Activated naive CD8-positive, alpha-beta T cell treated with anti-CD3 and anti-CD28 coated beads, Interleukin-2, amount 10 ng/mL, durations not matched to agents 7 days and 5 days (primary cell): ENCODE measurements around the gene ITGA11. TPM values are rescaled to one million over a fixed set of nuclear protein-coding genes. Genes with fewer than 3 reads are reported as not detected.

Experiments
- ATAC-seq: fragments of 150-1000 bp; cut with Tn5 transposase; one replicate; pipeline ENCODE4 v1.10.0; 2021; ENCODE audit warnings: low read depth, moderate library complexity
- POLR2A ChIA-PET: fragments of 350-600 bp; sonication (Branson Sonifier 250); formaldehyde crosslinking; loops from one replicate; lab custom pipeline; 2021; ENCODE audit warnings: antibody characterized with exemption; lab: Charles Lee
- DNase-seq: peaks from one replicate; pipeline ENCODE4 v3.0.0; 2021
- H3K27ac Mint-ChIP-seq: one replicate; pipeline ENCODE4 v1.8.0; 2022; ENCODE audit warnings: mild to moderate bottlenecking, mixed read lengths
- H3K27me3 Mint-ChIP-seq: one replicate; pipeline ENCODE4 v1.8.0; 2022; ENCODE audit warnings: mild to moderate bottlenecking, moderate library complexity, mixed read lengths
- H3K36me3 Mint-ChIP-seq: one replicate; pipeline ENCODE4 v1.8.0; 2021; ENCODE audit warnings: mild to moderate bottlenecking, mixed read lengths
- H3K4me1 Mint-ChIP-seq: one replicate; pipeline ENCODE4 v1.8.0; 2021; ENCODE audit warnings: mixed read lengths
- H3K4me3 Mint-ChIP-seq: one replicate; pipeline ENCODE4 v1.8.0; 2022; ENCODE audit warnings: mild to moderate bottlenecking, moderate library complexity, mixed read lengths
- H3K9me3 Mint-ChIP-seq: one replicate; pipeline ENCODE4 v1.8.0; 2021; ENCODE audit warnings: mixed read lengths
- total RNA-seq, 2 experiments: library from RNA; stranded (reverse); gene quantifications; one replicate each; pipeline ENCODE4 v1.2.3, GENCODE V29; 2021

ITGA11 gene
- total RNA-seq, 2 experiments from 2014 or later = 0.57 to 0.61 TPM

DNA sequence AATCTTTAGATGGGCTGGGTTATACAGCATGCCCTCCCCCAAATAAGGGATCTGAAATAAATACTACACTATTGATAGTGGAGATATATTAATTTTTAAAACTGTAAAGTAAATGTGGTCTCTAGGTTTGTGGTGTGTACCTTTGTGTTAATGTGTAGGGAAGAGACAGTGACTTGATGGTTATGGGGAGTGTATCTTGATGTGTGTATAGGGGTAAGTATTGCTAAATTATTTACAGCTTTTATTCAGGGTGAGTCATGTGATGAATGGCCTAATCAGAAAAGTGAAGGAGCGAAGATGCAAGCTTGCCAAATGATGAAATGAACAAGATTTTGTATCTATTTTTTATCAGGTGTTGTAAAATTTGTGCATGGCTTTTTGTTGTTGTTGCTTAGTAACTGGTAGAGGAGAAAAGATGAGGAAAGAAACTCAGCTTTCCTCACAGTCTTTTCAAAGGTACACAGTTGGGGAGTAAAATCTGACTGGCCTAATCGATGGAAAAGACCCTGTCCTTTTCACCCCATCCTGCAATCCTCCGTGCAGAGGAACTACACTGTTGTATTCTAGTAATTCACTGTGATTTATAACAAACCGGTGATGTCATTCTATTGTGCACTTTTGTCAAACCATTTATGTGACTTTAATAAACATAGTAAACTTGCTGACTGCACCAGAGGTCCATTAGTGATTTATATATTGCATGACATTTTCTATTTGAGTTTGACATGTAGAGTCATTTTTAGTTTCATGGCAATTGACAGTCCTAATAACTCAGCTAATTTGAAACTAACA, 136.8 kb downstream of the ITGA11 start:
- no peaks in the 10 kb centered on the region for H3K9me3 Mint-ChIP-seq
- ATAC-seq = no peak
- H3K27ac Mint-ChIP-seq = no peak overlapping the region
- no peak for DNase-seq
- H3K36me3 Mint-ChIP-seq = peaks cover 24% of the 10 kb centered on the region
- POLR2A ChIA-PET = interaction anchor here (0.6 to 1.7 kb wide), 2 partner anchors 18 to 58 kb away, joined by 3 to 7 read pairs; partner anchors contain the start of gene FEM1B
- H3K4me3 Mint-ChIP-seq = no peak overlapping the region
- peaks cover 24% of the 10 kb centered on the region for H3K4me1 Mint-ChIP-seq
- H3K27me3 Mint-ChIP-seq = no peaks in the 10 kb centered on the region

DNA sequence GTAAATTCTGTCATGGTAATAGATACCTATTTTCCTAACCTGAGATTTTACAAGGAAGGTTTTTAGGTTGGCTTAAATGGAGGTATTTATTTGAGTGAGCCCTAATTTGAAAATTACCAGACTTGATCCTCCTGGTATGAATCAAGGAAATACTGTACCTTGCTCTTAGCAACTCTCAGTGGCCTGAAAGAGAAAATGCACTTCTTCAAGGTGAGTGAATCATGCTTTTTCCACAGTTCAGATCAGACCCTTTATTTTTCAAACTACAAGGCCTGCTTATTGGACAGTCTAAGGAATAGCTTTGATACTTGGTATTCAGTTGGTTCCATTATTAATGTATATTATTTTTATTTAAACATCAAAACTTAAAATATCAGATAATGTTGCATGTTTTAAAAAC, 139.0 kb downstream of the ITGA11 start:
- peaks cover 34% of the 10 kb centered on the region for H3K36me3 Mint-ChIP-seq
- no peaks in the 10 kb centered on the region for H3K9me3 Mint-ChIP-seq
- peaks cover 29% of the 10 kb centered on the region for H3K4me1 Mint-ChIP-seq
- DNase-seq = no peak
- no peaks in the 10 kb centered on the region for H3K27me3 Mint-ChIP-seq
- no peak overlapping the region for H3K4me3 Mint-ChIP-seq
- POLR2A ChIA-PET = interaction anchor here (1.0 kb wide), 2 partner anchors 12 to 42 kb away, joined by 3 to 4 read pairs; no protein-coding TSS in a partner anchor
- ATAC-seq = peak; percentile 52
- no peak overlapping the region for H3K27ac Mint-ChIP-seq

DNA sequence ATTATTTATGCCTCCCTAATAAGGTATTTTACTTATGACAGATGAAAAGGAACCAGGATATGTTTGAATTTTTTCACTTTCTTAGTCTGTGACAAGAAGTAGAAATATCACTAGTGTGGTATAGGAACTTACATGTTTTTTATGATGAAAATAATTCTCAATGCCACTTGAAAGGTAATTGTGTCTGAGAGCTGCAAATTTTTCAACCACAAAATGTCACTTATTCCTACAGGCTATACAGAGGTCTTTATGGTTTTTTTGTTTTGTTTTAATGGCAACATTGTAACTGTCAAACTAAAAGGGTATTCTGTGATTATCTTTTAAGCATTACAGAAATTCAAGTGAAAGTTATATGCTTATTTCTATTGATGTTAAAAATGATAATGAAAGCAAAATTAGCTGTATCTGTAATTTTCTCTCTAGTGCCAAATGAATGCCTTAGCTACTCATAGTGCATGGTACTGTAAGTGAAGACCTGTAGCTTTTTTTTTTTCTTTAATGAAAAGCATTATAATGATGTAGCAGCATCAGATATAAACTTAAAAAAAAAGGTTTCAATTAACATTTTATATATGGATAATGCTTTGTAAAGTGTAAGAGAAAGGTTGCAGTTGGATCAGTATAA, 139.7 kb downstream of the ITGA11 start:
- DNase-seq (no peak), ATAC-seq (peak; percentile 45)
- Mint-ChIP-seq H3K27me3 (no peaks in the 10 kb centered on the region), H3K27ac (peak overlapping the region; percentile 55), H3K4me3 (peak overlapping the region; percentile 24), H3K4me1 (peaks cover 31% of the 10 kb centered on the region), H3K36me3 (peaks cover 31% of the 10 kb centered on the region), H3K9me3 (no peaks in the 10 kb centered on the region)
- POLR2A ChIA-PET = interaction anchor here (1.0 to 2.2 kb wide), 4 partner anchors 11 to 41 kb away, joined by 3 to 11 read pairs (median 4); partner anchors contain the start of gene FEM1B

DNA sequence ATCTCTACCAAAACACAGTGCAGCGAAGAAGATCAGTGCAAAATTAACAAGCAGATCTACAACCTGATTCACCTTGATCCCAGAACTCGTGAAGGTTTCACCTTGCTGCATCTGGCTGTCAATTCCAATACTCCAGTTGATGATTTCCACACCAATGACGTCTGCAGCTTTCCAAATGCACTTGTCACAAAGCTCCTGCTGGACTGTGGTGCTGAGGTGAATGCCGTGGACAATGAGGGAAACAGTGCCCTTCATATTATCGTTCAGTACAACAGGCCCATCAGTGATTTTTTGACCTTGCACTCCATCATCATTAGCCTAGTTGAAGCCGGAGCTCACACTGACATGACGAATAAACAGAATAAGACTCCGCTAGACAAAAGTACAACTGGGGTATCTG, 141.2 kb downstream of the ITGA11 start:
- Mint-ChIP-seq H3K27me3 (no peaks in the 10 kb centered on the region), H3K27ac (no peak overlapping the region), H3K4me3 (no peak overlapping the region), H3K9me3 (no peaks in the 10 kb centered on the region), H3K36me3 (peaks cover 30% of the 10 kb centered on the region), H3K4me1 (peaks cover 38% of the 10 kb centered on the region)
- POLR2A ChIA-PET = interaction anchor here (0.9 to 2.2 kb wide), 4 partner anchors 10 to 14 kb away, joined by 3 to 11 read pairs (median 4); partner anchors contain the start of gene FEM1B
- ATAC-seq = no peak
- DNase-seq = no peak

DNA sequence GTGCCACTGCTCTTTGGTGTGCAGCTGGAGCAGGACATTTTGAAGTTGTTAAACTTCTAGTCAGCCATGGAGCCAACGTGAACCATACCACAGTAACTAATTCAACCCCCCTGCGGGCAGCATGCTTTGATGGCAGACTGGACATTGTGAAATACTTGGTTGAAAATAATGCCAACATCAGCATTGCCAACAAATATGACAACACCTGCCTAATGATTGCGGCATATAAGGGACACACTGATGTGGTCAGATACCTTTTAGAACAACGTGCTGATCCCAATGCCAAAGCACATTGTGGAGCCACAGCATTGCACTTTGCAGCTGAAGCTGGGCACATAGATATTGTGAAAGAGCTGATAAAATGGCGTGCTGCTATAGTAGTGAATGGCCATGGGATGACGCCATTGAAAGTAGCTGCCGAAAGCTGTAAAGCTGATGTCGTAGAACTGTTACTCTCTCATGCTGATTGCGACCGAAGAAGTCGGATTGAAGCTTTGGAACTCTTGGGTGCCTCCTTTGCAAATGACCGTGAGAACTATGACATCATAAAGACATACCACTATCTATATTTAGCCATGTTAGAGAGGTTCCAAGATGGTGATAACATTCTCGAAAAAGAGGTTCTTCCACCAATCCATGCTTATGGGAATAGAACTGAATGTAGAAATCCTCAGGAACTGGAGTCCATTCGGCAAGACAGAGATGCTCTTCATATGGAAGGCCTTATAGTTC, 142.2 kb downstream of the ITGA11 start:
- Mint-ChIP-seq H3K27me3 (no peaks in the 10 kb centered on the region), H3K4me1 (peaks cover 41% of the 10 kb centered on the region), H3K36me3 (peaks cover 36% of the 10 kb centered on the region), H3K9me3 (no peaks in the 10 kb centered on the region), H3K4me3 (no peak overlapping the region), H3K27ac (no peak overlapping the region)
- no peak for ATAC-seq
- DNase-seq = no peak
- POLR2A ChIA-PET = interaction anchor here (0.9 to 1.5 kb wide), 4 partner anchors 9 to 13 kb away, joined by 3 to 6 read pairs (median 4); partner anchors contain the start of gene FEM1B

DNA sequence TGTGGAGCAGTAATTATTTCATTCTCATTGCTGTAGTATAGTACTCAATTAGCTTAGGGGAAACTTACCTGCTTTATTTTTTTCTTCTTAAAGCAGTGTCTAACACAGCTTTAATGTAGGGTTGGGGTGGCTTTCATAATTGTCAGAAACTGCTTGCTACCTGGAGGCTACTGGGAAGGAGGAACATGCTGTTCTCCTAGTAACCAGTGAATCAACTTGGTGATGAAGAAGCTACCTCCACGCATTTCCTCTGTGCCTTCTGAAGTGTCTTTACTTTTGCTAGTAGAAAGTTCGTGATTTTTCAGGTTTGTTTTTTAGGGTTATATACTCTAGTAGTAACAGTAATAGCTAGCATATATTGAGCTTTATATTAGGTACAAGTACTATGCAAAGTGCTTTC, 142.9 kb downstream of the ITGA11 start:
- H3K27me3 Mint-ChIP-seq = no peaks in the 10 kb centered on the region
- peaks cover 41% of the 10 kb centered on the region for H3K36me3 Mint-ChIP-seq
- H3K4me3 Mint-ChIP-seq = no peak overlapping the region
- H3K27ac Mint-ChIP-seq = peak overlapping the region; percentile 41
- POLR2A ChIA-PET = interaction anchor here (1.3 to 1.5 kb wide), 3 partner anchors 8 to 12 kb away, joined by 3 to 6 read pairs (median 4); partner anchors contain the start of gene FEM1B
- ATAC-seq (no peak), DNase-seq (no peak)
- H3K4me1 Mint-ChIP-seq = peaks cover 41% of the 10 kb centered on the region
- H3K9me3 Mint-ChIP-seq = no peaks in the 10 kb centered on the region

DNA sequence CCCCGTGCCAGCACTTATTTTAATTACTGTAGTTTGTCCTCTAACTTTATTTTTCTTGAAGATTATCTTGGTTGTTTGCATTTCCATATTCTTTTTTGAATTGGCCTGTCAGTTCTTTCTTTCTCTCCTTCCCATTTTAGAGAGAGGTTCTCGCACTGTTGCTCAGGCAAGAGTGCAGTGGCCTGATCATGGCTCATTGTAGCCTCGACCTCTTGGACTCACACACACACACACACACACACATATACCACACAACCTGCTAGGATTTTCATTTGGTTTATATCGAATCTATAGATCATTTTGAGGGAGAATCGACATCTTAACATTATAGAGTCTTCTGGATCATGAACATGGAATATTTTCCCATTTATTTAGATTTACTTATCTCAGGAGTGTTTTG, 145.7 kb downstream of the ITGA11 start:
- Mint-ChIP-seq H3K27ac (no peak overlapping the region), H3K27me3 (no peaks in the 10 kb centered on the region), H3K4me3 (no peak overlapping the region), H3K9me3 (no peaks in the 10 kb centered on the region), H3K4me1 (peaks cover 39% of the 10 kb centered on the region), H3K36me3 (peaks cover 38% of the 10 kb centered on the region)
- DNase-seq (no peak), ATAC-seq (no peak)
- POLR2A ChIA-PET = no interaction called here

DNA sequence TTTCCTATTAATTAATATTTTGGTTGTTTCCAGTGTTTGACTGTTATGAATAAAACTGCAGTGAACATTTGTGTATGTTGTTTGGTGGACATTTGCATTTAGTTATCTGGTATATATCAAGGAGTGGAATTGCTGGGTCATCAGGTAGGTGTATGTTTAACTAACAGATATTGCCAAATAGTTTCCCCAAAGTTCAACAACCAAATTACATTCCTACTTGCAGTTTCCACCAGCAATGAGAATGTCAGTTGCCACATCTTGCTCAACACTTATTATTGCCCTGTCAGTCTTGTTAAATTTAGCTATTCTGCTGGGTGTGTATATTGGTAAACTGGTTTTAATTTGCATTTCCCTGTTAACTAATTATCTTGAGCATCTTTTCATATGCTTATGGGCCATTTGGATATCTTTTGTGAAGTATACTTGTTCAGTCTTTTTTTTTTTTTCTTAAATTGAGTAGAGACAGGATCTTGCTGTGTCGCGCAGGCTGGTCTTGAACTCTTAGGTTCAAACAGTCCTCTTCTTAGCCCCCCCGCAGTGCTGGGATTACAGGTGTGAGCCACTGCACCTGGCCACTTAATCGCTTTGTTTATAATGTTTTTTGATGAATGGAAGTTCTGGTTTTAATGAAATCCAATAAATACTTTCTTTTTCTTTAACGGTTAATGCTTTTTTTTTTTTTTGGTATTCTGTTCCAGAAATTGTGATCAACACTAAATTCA, 146.5 kb downstream of the ITGA11 start:
- Mint-ChIP-seq H3K36me3 (peaks cover 34% of the 10 kb centered on the region), H3K27me3 (no peaks in the 10 kb centered on the region), H3K4me3 (no peak overlapping the region), H3K27ac (no peak overlapping the region), H3K9me3 (no peaks in the 10 kb centered on the region), H3K4me1 (peaks cover 41% of the 10 kb centered on the region)
- POLR2A ChIA-PET = no interaction called here
- DNase-seq = no peak
- ATAC-seq = no peak

DNA sequence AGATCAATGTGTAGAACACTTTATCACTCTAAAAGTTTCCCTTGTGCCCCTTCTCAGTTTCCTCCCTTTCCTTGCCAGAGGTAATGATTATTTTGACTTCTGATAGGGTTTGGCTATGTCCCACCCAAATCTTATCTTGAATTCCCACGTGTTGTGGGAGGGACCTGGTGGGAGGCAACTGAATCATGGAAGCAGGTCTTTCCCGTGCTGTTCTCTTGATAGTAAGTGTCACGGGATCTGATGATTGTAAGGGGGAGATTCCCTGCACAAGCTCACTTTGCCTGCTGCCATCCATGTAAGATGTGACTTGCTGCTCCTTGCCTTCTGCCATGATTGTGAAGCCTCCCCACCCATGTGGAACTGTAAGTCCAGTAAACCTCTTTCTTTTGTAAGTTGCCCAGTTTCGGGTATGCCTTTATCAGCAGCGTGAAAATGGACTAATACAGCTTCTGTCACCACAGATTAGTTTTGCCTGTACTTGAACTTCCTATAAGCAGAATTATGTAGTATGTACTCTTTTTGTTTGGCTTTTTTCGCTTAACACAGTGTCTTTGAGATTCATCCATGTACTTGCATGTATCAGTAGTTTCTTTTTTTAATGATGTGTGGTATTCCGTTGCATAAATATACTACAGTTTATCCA, 147.2 kb downstream of the ITGA11 start:
- H3K4me3 Mint-ChIP-seq = no peak overlapping the region
- H3K9me3 Mint-ChIP-seq = no peaks in the 10 kb centered on the region
- ATAC-seq = no peak
- POLR2A ChIA-PET = no interaction called here
- DNase-seq = no peak
- H3K27ac Mint-ChIP-seq = no peak overlapping the region
- H3K27me3 Mint-ChIP-seq = no peaks in the 10 kb centered on the region
- peaks cover 46% of the 10 kb centered on the region for H3K4me1 Mint-ChIP-seq
- peaks cover 33% of the 10 kb centered on the region for H3K36me3 Mint-ChIP-seq

DNA sequence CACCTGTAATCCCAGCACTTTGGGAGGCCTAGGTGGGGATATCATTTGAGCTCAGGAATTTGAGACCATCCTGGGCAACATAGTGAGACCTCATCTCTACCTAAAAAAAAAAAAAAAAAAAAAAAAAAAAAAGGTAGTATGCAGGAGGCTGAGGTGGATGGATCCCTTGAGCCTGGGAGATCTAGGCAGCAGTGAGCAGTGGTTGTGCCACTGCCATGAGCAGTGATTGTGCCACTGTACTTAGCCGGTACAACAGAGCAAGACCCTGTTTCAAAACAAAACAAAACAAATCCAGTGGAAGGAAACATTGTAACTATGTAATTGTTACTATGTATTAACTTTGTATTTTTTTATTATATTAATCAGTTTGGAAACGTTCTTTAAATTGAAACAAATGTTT, 148.6 kb downstream of the ITGA11 start:
- ATAC-seq (no peak), DNase-seq (no peak)
- Mint-ChIP-seq H3K27ac (no peak overlapping the region), H3K4me3 (no peak overlapping the region), H3K9me3 (no peaks in the 10 kb centered on the region), H3K27me3 (no peaks in the 10 kb centered on the region), H3K4me1 (peaks cover 42% of the 10 kb centered on the region), H3K36me3 (peaks cover 27% of the 10 kb centered on the region)
- POLR2A ChIA-PET = interaction anchor here (0.7 kb wide), 1 partner anchor 1377 kb away, joined by 6 read pairs; no protein-coding TSS in a partner anchor

DNA sequence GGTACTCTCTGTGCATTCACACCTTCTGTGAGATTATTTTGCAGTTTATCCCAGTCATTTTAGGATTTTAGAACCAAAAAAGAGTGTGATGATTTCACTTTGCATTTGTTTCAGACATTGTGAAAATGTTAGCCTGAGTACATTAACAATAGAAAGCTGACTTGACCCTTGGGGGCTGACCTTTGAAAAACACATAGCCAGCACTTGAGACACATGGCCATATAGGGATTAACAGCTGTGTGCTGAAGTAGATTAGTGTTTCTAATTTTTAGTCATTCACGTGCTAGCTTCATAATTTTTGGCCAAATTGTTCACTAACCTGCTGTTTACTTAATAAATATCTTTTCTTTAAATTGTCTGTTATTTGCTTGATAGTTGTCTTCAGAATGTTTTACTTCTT, 151.0 kb downstream of the ITGA11 start:
- H3K27me3 Mint-ChIP-seq = no peaks in the 10 kb centered on the region
- ATAC-seq = no peak
- peaks cover 36% of the 10 kb centered on the region for H3K4me1 Mint-ChIP-seq
- H3K4me3 Mint-ChIP-seq = peak overlapping the region; percentile 96
- DNase-seq = no peak
- H3K27ac Mint-ChIP-seq = no peak overlapping the region
- H3K36me3 Mint-ChIP-seq = peaks cover 24% of the 10 kb centered on the region
- POLR2A ChIA-PET = interaction anchor here (1.0 to 1.3 kb wide), 3 partner anchors 9 to 22 kb away, joined by 3 to 4 read pairs (median 4); no protein-coding TSS in a partner anchor
- no peaks in the 10 kb centered on the region for H3K9me3 Mint-ChIP-seq
